Activated CD4-positive, alpha-beta T cell treated with anti-CD3 and anti-CD28 coated beads, Interleukin-2, amount 50 U/mL, for 24 hours (primary cell): ENCODE data around the gene CCDC57.
"Not testable (repeated sequence)": the region's sequence is repeated elsewhere in the genome, so short reads cannot be mapped to it uniquely, and the experiment has no call there.

Source experiments
- DNase-seq, 2 donors: peaks; one replicate each; pipeline ENCODE4 v3.0.0-alpha.2; 2020; ENCODE audit warnings: low read depth in 1 of 2, low spot score in 1 of 2

CCDC57 gene

GRCh38 chr17:82179412-82179811 is 33.2 kb downstream of the CCDC57 start:
- DNase-seq = no peak

- no peak for DNase-seq
These were observed 34.0 kb downstream of the CCDC57 start for GRCh38 chr17:82178499-82179261.

GRCh38 chr17:82177761-82178498 is 34.7 kb downstream of the CCDC57 start:
- DNase-seq = no peak

- DNase-seq = no peak
These were observed 35.4 kb downstream of the CCDC57 start for GRCh38 chr17:82177276-82177675.

GRCh38 chr17:82175951-82176350 is 36.7 kb downstream of the CCDC57 start:
- no peak for DNase-seq

- no peak for DNase-seq
These were observed 37.4 kb downstream of the CCDC57 start for GRCh38 chr17:82175201-82175600.

- DNase-seq = not testable (repeated sequence)
These were observed 38.4 kb downstream of the CCDC57 start for GRCh38 chr17:82174042-82174857.

GRCh38 chr17:82173351-82174041 is 39.1 kb downstream of the CCDC57 start:
- DNase-seq = no peak

- no peak for DNase-seq
These were observed 40.0 kb downstream of the CCDC57 start for GRCh38 chr17:82172486-82173160.

GRCh38 chr17:82171750-82172375 is 40.8 kb downstream of the CCDC57 start:
- DNase-seq = no peak

GRCh38 chr17:82170412-82170961 is 42.2 kb downstream of the CCDC57 start:
- no peak for DNase-seq

- no peak for DNase-seq
These were observed 44.1 kb downstream of the CCDC57 start for GRCh38 chr17:82168568-82168967.

- DNase-seq = no peak
These were observed 45.6 kb downstream of the CCDC57 start for GRCh38 chr17:82167028-82167427.

GRCh38 chr17:82164853-82165252 is 47.8 kb downstream of the CCDC57 start:
- DNase-seq = no peak

- DNase-seq = no peak
These were observed 51.4 kb downstream of the CCDC57 start for GRCh38 chr17:82161216-82161615.

- no peak for DNase-seq
These were observed 52.6 kb downstream of the CCDC57 start for GRCh38 chr17:82160075-82160474.

GRCh38 chr17:82158825-82159224 is 53.8 kb downstream of the CCDC57 start:
- no peak for DNase-seq

- DNase-seq = no peak
These were observed 55.3 kb downstream of the CCDC57 start for GRCh38 chr17:82157046-82158035.
